GM13977 (cell line): ENCODE results near the gene SLC26A6.
A peak's percentile ranks its signal among the peaks of the same experiment; 100 is the strongest.

ENCODE experiments used
- DNase-seq: peaks from one replicate; pipeline ENCODE4 v3.0.0; 2012; ENCODE audit warnings: low spot score
- in situ Hi-C: fragments of 300-500 bp; cut with MboI; formaldehyde crosslinking; loops from one replicate; pipeline ENCODE4 v1.12.0; 2022; ENCODE audit warnings: low sequenced_read_pairs, low pct_unique_long_range_greater_than_20kb, mixed read lengths, inconsistent platforms; ENCODE audit not compliant: unreplicated experiment
- TF ChIP-seq, protein P1 (sequence below): IDR thresholded peaks from 2 replicates; pipeline ENCODE4 v1.5.1; 2012; ENCODE audit warnings: mild to moderate bottlenecking, control low read depth; ENCODE audit not compliant: insufficient read depth; ENCODE audit errors: extremely low read depth, missing control alignments

Gene SLC26A6

GRCh38 chr3:48635222-48636021 is at the start of gene SLC26A6:
Gene SLC26A6, minus strand, starts transcription at chr3:48635461. Its CDS starts 68 bp downstream, at chr3:48635393.
- in situ Hi-C loops = no loop called here
- DNase-seq = peak; percentile 100
- TF ChIP-seq, protein P1, sequence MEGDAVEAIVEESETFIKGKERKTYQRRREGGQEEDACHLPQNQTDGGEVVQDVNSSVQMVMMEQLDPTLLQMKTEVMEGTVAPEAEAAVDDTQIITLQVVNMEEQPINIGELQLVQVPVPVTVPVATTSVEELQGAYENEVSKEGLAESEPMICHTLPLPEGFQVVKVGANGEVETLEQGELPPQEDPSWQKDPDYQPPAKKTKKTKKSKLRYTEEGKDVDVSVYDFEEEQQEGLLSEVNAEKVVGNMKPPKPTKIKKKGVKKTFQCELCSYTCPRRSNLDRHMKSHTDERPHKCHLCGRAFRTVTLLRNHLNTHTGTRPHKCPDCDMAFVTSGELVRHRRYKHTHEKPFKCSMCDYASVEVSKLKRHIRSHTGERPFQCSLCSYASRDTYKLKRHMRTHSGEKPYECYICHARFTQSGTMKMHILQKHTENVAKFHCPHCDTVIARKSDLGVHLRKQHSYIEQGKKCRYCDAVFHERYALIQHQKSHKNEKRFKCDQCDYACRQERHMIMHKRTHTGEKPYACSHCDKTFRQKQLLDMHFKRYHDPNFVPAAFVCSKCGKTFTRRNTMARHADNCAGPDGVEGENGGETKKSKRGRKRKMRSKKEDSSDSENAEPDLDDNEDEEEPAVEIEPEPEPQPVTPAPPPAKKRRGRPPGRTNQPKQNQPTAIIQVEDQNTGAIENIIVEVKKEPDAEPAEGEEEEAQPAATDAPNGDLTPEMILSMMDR = peak; percentile 69

GRCh38 chr3:48684480-48685143 is 49.4 kb upstream of the SLC26A6 start:
- DNase-seq = peak; percentile 57
- in situ Hi-C loops = no loop called here
- TF ChIP-seq, protein P1 = no peak

DNA sequence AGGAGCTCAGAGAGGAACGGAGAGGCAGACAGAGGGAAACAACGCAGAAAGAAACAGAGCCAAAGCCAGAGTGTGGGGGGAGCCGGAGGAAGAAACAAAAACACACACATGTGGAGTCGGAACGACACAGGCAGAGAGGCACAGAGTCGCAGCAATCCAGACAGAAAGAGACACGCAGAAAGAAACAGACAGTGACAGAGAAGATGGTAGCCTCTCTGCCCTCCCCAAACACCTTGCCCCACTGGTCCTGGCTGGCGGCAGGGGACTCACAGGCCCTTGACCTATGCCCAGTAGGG is 48.7 kb upstream of the SLC26A6 start:
- no peak for DNase-seq
- in situ Hi-C loops = no loop called here
- TF ChIP-seq, protein P1 = no peak

GRCh38 chr3:48682786-48683185 is 47.5 kb upstream of the SLC26A6 start:
- TF ChIP-seq, protein P1 = no peak
- in situ Hi-C loops = no loop called here
- DNase-seq = no peak

DNA sequence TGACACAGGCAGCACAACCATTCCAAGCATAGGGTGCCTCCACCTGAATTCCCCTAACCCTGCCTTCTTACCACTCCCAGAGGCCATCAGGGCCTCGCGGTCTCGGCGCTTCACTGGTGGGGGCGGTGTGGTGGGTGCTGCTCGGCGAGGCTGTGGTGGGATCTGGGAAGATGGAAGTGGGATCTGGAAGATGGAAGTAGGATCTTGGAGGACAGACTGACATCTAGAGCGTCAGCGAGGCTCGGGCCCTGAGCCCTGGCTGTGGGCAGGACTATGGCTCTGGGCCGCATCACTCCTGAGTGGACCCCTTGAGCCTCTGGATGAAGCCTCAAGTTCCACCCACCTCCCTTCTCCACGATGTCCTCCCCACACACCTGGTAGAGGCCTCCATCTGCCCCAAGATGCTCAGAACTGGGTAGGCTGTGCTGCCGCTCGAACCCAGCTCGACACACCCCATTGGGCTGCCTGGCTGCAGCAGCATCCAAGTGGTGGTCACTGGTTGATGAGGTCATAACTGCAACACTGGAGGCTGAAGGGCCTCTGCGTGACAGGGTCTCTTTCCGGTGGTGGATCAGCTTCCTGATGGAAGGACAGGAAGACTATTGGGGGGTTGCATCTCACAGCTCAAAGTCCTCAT is 46.8 kb upstream of the SLC26A6 start:
- in situ Hi-C loops = no loop called here
- no peak for DNase-seq
- TF ChIP-seq, protein P1 = no peak

- in situ Hi-C loops = no loop called here
- TF ChIP-seq, protein P1 = no peak
- DNase-seq = no peak
These were observed 46.2 kb upstream of the SLC26A6 start for GRCh38 chr3:48681541-48681880.
